CD4-positive, alpha-beta memory T cell (primary cell): ENCODE measurements around the gene CHRM3. TPM values are rescaled to one million over a fixed set of nuclear protein-coding genes. Genes with fewer than 3 reads are reported as not detected.

Source experiments
- CTCF ChIA-PET: fragments of 350-600 bp; sonication (Branson Sonifier 250); formaldehyde crosslinking; loops from one replicate; lab custom pipeline; 2021; ENCODE audit warnings: inconsistent platforms; ENCODE audit not compliant: partially characterized antibody; lab: Charles Lee
- POLR2A ChIA-PET: fragments of 350-600 bp; sonication (Branson Sonifier 250); formaldehyde crosslinking; loops from one replicate; lab custom pipeline; 2021; ENCODE audit not compliant: partially characterized antibody; lab: Charles Lee
- DNase-seq, 5 donors: peaks; one replicate each; pipeline versions ENCODE4 v3.0.0 to v3.0.0-alpha.2; 2020 to 2022; ENCODE audit warnings: mixed read lengths in 1 of 5
- H3K27ac ChIP-seq: one replicate; pipeline ENCODE4 v1.7.0; 2013; ENCODE audit warnings: low read depth, low read length
- H3K27me3 ChIP-seq: 2 replicates; pipeline ENCODE4 v1.7.0; 2013; ENCODE audit warnings: mild to moderate bottlenecking, low read length, moderate library complexity; ENCODE audit not compliant: insufficient read depth
- H3K36me3 ChIP-seq: 2 replicates; pipeline ENCODE4 v1.7.0; 2013; ENCODE audit warnings: mild to moderate bottlenecking, low read length, moderate library complexity; ENCODE audit not compliant: insufficient read depth
- H3K4me1 ChIP-seq: 2 replicates; pipeline ENCODE4 v1.7.0; 2013; ENCODE audit warnings: mild to moderate bottlenecking, low read length, moderate library complexity; ENCODE audit not compliant: insufficient read depth
- H3K4me3 ChIP-seq, 2 donors: one replicate each; pipeline ENCODE4 v1.7.0; 2013; ENCODE audit warnings: low read length in 2 of 2, mild to moderate bottlenecking in 1 of 2
- H3K9me3 ChIP-seq, 2 donors: one replicate each; pipeline ENCODE4 v1.7.0; 2013; ENCODE audit warnings: low read length in 2 of 2, control low read depth in 1 of 2; ENCODE audit not compliant: control insufficient read depth in 1 of 2
- H3K27ac Mint-ChIP-seq, 7 donors: one replicate each; pipeline ENCODE4 v1.8.0; 2020 to 2021; ENCODE audit warnings: mixed read lengths in 7 of 7, mild to moderate bottlenecking in 6 of 7, inconsistent platforms in 3 of 7, moderate library complexity in 3 of 7
- H3K27me3 Mint-ChIP-seq, 2 donors: one replicate each; pipeline ENCODE4 v1.8.0; 2020 to 2021; ENCODE audit warnings: mixed read lengths in 2 of 2
- H3K36me3 Mint-ChIP-seq, 2 donors: one replicate each; pipeline ENCODE4 v1.8.0; 2020 to 2021; ENCODE audit warnings: mixed read lengths in 2 of 2, inconsistent platforms in 1 of 2, mild to moderate bottlenecking in 1 of 2
- H3K4me1 Mint-ChIP-seq, 4 donors: one replicate each; pipeline ENCODE4 v1.8.0; 2020 to 2021; ENCODE audit warnings: mixed read lengths in 4 of 4, mild to moderate bottlenecking in 1 of 4
- H3K4me3 Mint-ChIP-seq, 8 donors: one replicate each; pipeline ENCODE4 v1.8.0; 2020 to 2021; ENCODE audit warnings: mixed read lengths in 8 of 8, mild to moderate bottlenecking in 7 of 8, moderate library complexity in 6 of 8, inconsistent platforms in 3 of 8
- H3K9me3 Mint-ChIP-seq, 8 donors: one replicate each; pipeline ENCODE4 v1.8.0; 2020 to 2021; ENCODE audit warnings: mixed read lengths in 8 of 8, mild to moderate bottlenecking in 5 of 8, inconsistent platforms in 3 of 8, moderate library complexity in 1 of 8
- intact Hi-C: fragments of 100-400 bp; cut with micrococcal nuclease; formaldehyde crosslinking; loops from one replicate; pipeline ENCODE4 v1.15.1; 2023
- polyA plus RNA-seq, 2 donors: library from polyadenylated mRNA; unstranded; fragments of 300-500 nt; fragmentation: Illumina TruSeq; gene quantifications; one replicate each; pipeline ENCODE4 v1.2.3, GENCODE V29; 2021
- total RNA-seq, 2 experiments: library from RNA; stranded (reverse); gene quantifications; one replicate each; pipeline ENCODE4 v1.2.3, GENCODE V29; 2021

CHRM3 gene
- total and polyA plus RNA-seq, 4 experiments from 2014 or later, result 0.09 to 0.63 (median 0.17) TPM; not detected in 1

GRCh38 chr1:239383714-239384113 is 2.7 kb upstream of the CHRM3 start:
- Histone ChIP-seq H3K4me1 (peaks cover 10% of the 10 kb centered on the region), H3K27ac (no peak overlapping the region), H3K4me3 (no peak overlapping the region), H3K9me3 (no peaks in the 10 kb centered on the region), H3K36me3 (no peaks in the 10 kb centered on the region), H3K27me3 (peaks cover 16% of the 10 kb centered on the region)
- Mint-ChIP-seq H3K4me3 (no peak overlapping the region), H3K4me1 (peaks cover 11 to 26% (median 22%) of the 10 kb centered on the region in 4 donors), H3K27ac (no peak overlapping the region), H3K36me3 (no peaks in the 10 kb centered on the region), H3K9me3 (peaks cover 0 to 1% (median 0%) of the 10 kb centered on the region in 8 donors), H3K27me3 (peaks cover 34 to 36% of the 10 kb centered on the region in 2 donors)
- CTCF ChIA-PET, result interaction anchor here (1.5 kb wide), 1 partner anchor 22 kb away, joined by 4 read pairs; no protein-coding TSS in a partner anchor
- DNase-seq, result no peak
- intact Hi-C loops, result no loop called here
- POLR2A ChIA-PET, result no interaction called here

GRCh38 chr1:239387304-239388158 is 1.2 kb downstream of the CHRM3 start:
- H3K4me1 Mint-ChIP-seq, result peaks cover 16 to 33% (median 26%) of the 10 kb centered on the region in 4 donors
- Histone ChIP-seq H3K36me3 (no peaks in the 10 kb centered on the region), H3K9me3 (no peaks in the 10 kb centered on the region), H3K4me1 (peaks cover 10% of the 10 kb centered on the region), H3K27me3 (peaks cover 18% of the 10 kb centered on the region), H3K27ac (no peak overlapping the region), H3K4me3 (no peak overlapping the region)
- ChIA-PET CTCF (no interaction called here), POLR2A (no interaction called here)
- H3K9me3 Mint-ChIP-seq, result peaks cover 0 to 9% (median 3%) of the 10 kb centered on the region in 8 donors
- H3K36me3 Mint-ChIP-seq, result peaks cover 0 to 4% of the 10 kb centered on the region in 2 donors
- no peak for DNase-seq
- H3K27ac Mint-ChIP-seq, result no peak overlapping the region
- intact Hi-C loops, result no loop called here
- H3K27me3 Mint-ChIP-seq, result peaks cover 45 to 47% of the 10 kb centered on the region in 2 donors
- H3K4me3 Mint-ChIP-seq, result peak overlapping the region; percentile 60 to 82 (median 74)

GRCh38 chr1:239388159-239388485 is 1.8 kb downstream of the CHRM3 start:
- Histone ChIP-seq H3K27ac (no peak overlapping the region), H3K27me3 (peaks cover 18% of the 10 kb centered on the region), H3K4me1 (peaks cover 10% of the 10 kb centered on the region), H3K4me3 (no peak overlapping the region), H3K9me3 (no peaks in the 10 kb centered on the region), H3K36me3 (no peaks in the 10 kb centered on the region)
- POLR2A ChIA-PET, result no interaction called here
- CTCF ChIA-PET, result interaction anchor here (0.5 to 1.5 kb wide), 2 partner anchors 7 to 564 kb away, joined by 3 read pairs; no protein-coding TSS in a partner anchor
- peaks cover 16 to 34% (median 26%) of the 10 kb centered on the region in 4 donors for H3K4me1 Mint-ChIP-seq
- intact Hi-C loops, result no loop called here
- peaks cover 44 to 45% of the 10 kb centered on the region in 2 donors for H3K27me3 Mint-ChIP-seq
- H3K36me3 Mint-ChIP-seq, result peaks cover 0 to 4% of the 10 kb centered on the region in 2 donors
- H3K9me3 Mint-ChIP-seq, result peaks cover 0 to 9% (median 3%) of the 10 kb centered on the region in 8 donors
- H3K4me3 Mint-ChIP-seq, result peak overlapping the region in 7 of 8 donors; percentile 59 to 82 (median 72)
- no peak for DNase-seq
- H3K27ac Mint-ChIP-seq, result no peak overlapping the region

GRCh38 chr1:239388578-239388977 is 2.2 kb downstream of the CHRM3 start:
- no peak overlapping the region for H3K27ac Mint-ChIP-seq
- Histone ChIP-seq H3K4me3 (no peak overlapping the region), H3K27me3 (peaks cover 18% of the 10 kb centered on the region), H3K36me3 (no peaks in the 10 kb centered on the region), H3K9me3 (no peaks in the 10 kb centered on the region), H3K4me1 (peaks cover 10% of the 10 kb centered on the region), H3K27ac (no peak overlapping the region)
- peaks cover 0 to 4% of the 10 kb centered on the region in 2 donors for H3K36me3 Mint-ChIP-seq
- H3K4me3 Mint-ChIP-seq, result peak overlapping the region in 2 of 8 donors; percentile 21
- peaks cover 16 to 34% (median 26%) of the 10 kb centered on the region in 4 donors for H3K4me1 Mint-ChIP-seq
- H3K27me3 Mint-ChIP-seq, result peaks cover 42 to 46% of the 10 kb centered on the region in 2 donors
- ChIA-PET POLR2A (no interaction called here), CTCF (interaction anchor here (0.5 to 1.5 kb wide), 2 partner anchors 8 to 564 kb away, joined by 3 read pairs; no protein-coding TSS in a partner anchor)
- intact Hi-C loops, result no loop called here
- H3K9me3 Mint-ChIP-seq, result peaks cover 0 to 9% (median 3%) of the 10 kb centered on the region in 8 donors
- no peak for DNase-seq

- Histone ChIP-seq H3K27me3 (peaks cover 18% of the 10 kb centered on the region), H3K27ac (no peak overlapping the region), H3K36me3 (no peaks in the 10 kb centered on the region), H3K4me3 (no peak overlapping the region), H3K4me1 (peaks cover 10% of the 10 kb centered on the region), H3K9me3 (no peaks in the 10 kb centered on the region)
- Mint-ChIP-seq H3K27ac (no peak overlapping the region), H3K27me3 (peaks cover 40 to 46% of the 10 kb centered on the region in 2 donors), H3K9me3 (peaks cover 0 to 9% (median 3%) of the 10 kb centered on the region in 8 donors), H3K36me3 (peaks cover 0 to 4% of the 10 kb centered on the region in 2 donors), H3K4me1 (peaks cover 16 to 34% (median 26%) of the 10 kb centered on the region in 4 donors), H3K4me3 (no peak overlapping the region)
- intact Hi-C loops, result no loop called here
- POLR2A ChIA-PET, result no interaction called here
- CTCF ChIA-PET, result interaction anchor here (1.5 kb wide), 1 partner anchor 563 kb away, joined by 3 read pairs; no protein-coding TSS in a partner anchor
- DNase-seq, result no peak
These were observed 3.3 kb downstream of the CHRM3 start for GRCh38 chr1:239389703-239390102.

- peak overlapping the region in 1 of 8 donors; percentile 45 for H3K4me3 Mint-ChIP-seq
- H3K36me3 ChIP-seq, result no peaks in the 10 kb centered on the region
- no peak overlapping the region for H3K4me3 ChIP-seq
- H3K9me3 ChIP-seq, result no peaks in the 10 kb centered on the region
- H3K27ac ChIP-seq, result no peak overlapping the region
- intact Hi-C loops, result no loop called here
- no peak for DNase-seq
- peaks cover 10 to 21% (median 16%) of the 10 kb centered on the region in 4 donors for H3K4me1 Mint-ChIP-seq
- H3K27me3 ChIP-seq, result peaks cover 9% of the 10 kb centered on the region
- peaks cover 0 to 9% (median 3%) of the 10 kb centered on the region in 8 donors for H3K9me3 Mint-ChIP-seq
- peaks cover 9% of the 10 kb centered on the region for H3K4me1 ChIP-seq
- H3K36me3 Mint-ChIP-seq, result peaks cover 0 to 4% of the 10 kb centered on the region in 2 donors
- ChIA-PET POLR2A (no interaction called here), CTCF (interaction anchor here (1.6 to 1.7 kb wide), 2 partner anchors 11 to 15 kb away, joined by 4 read pairs; no protein-coding TSS in a partner anchor)
- H3K27me3 Mint-ChIP-seq, result peaks cover 29 to 45% of the 10 kb centered on the region in 2 donors
- no peak overlapping the region for H3K27ac Mint-ChIP-seq
These were observed 5.9 kb downstream of the CHRM3 start for GRCh38 chr1:239392271-239392670.

- no peaks in the 10 kb centered on the region for H3K9me3 ChIP-seq
- CTCF ChIA-PET, result no interaction called here
- no peaks in the 10 kb centered on the region for H3K36me3 ChIP-seq
- Mint-ChIP-seq H3K9me3 (peaks cover 0 to 9% (median 3%) of the 10 kb centered on the region in 8 donors), H3K36me3 (peaks cover 0 to 4% of the 10 kb centered on the region in 2 donors), H3K27me3 (peaks cover 19 to 30% of the 10 kb centered on the region in 2 donors), H3K4me3 (no peak overlapping the region), H3K27ac (no peak overlapping the region), H3K4me1 (peaks cover 3 to 7% (median 5%) of the 10 kb centered on the region in 4 donors)
- H3K27me3 ChIP-seq, result no peaks in the 10 kb centered on the region
- POLR2A ChIA-PET, result no interaction called here
- no peaks in the 10 kb centered on the region for H3K4me1 ChIP-seq
- intact Hi-C loops, result no loop called here
- DNase-seq, result no peak
- no peak overlapping the region for H3K4me3 ChIP-seq
- H3K27ac ChIP-seq, result no peak overlapping the region
These were observed 7.7 kb downstream of the CHRM3 start for GRCh38 chr1:239394107-239394506.
